Hematopoietic multipotent progenitor cell (in vitro differentiated cells): ENCODE results near the gene RNF168. TPM values are rescaled to one million over a fixed set of nuclear protein-coding genes. Genes with fewer than 3 reads are reported as not detected.

Source experiments
- small RNA-seq: library from RNA; depleted of rRNA; stranded (forward); fragments of <200 nt; gene quantifications from one replicate; pipeline ENCODE3, GENCODE V24; 2012
- total RNA-seq: library from RNA; depleted of rRNA; stranded (reverse); fragments of >200 nt; gene quantifications from one replicate; pipeline ENCODE4 v1.2.3, GENCODE V29; 2012

The RNF168 gene
- total RNA-seq, 1 donor = 27.2 TPM

Small RNA genes lying within 50 kb of the gene (small RNA-seq; reads per million reads assigned to genes)
- gene AC083822.1 (not detected), gene AC117490.1 (not detected), gene RPS29P3 (not detected)

Other genes with a start within 250 kb of the RNF168 start
- gene PCYT1A, start 216.0 kb downstream of the RNF168 start, total RNA-seq = 57.1 TPM
- 2.2 TPM for gene DYNLT2B, start 185.5 kb downstream of the RNF168 start, total RNA-seq
- not detected for gene TM4SF19, start 165.4 kb downstream of the RNF168 start, total RNA-seq
- 14.8 TPM for gene UBXN7, start 71.3 kb downstream of the RNF168 start, total RNA-seq
- not detected for gene SMCO1, start 11.6 kb upstream of the RNF168 start, total RNA-seq
- 4.0 TPM for gene WDR53, start 64.8 kb upstream of the RNF168 start, total RNA-seq
- gene FBXO45, start 64.9 kb upstream of the RNF168 start, total RNA-seq = 4.6 TPM
- 118 TPM for gene NRROS, start 135.9 kb upstream of the RNF168 start, total RNA-seq
- 3.0 TPM for gene CEP19, start 208.5 kb upstream of the RNF168 start, total RNA-seq
- 11.3 TPM for gene PIGX, start 208.6 kb upstream of the RNF168 start, total RNA-seq
- gene PAK2, start 236.1 kb upstream of the RNF168 start, total RNA-seq = 32.9 TPM